Gastrocnemius medialis (tissue), 4 donors: Measurements from ENCODE around the gene LRRC56. TPM values are rescaled to one million over a fixed set of nuclear protein-coding genes. Genes with fewer than 3 reads are reported as not detected.

Source experiments
- ATAC-seq, 2 donors: fragments of 150-250 bp; one replicate each; pipeline ENCODE4 v1.9.1; 2016
- DNase-seq, 2 donors: peaks; one replicate each; pipeline ENCODE4 v3.0.0-alpha.2; 2019
- H3K27ac ChIP-seq, 4 donors: fragments of 200-600 bp; sonication (generic); 1 replicate in 1 of 4; 2 replicates in 3 of 4; pipeline ENCODE4 v1.5.1; 2016 to 2018; ENCODE audit warnings: mild to moderate bottlenecking in 2 of 4, moderate library complexity in 1 of 4
- H3K27me3 ChIP-seq, 3 donors: fragments of 200-600 bp; sonication (generic) in 2 of 3; 1 replicate in 1 of 3; 2 replicates in 2 of 3; pipeline versions ENCODE4 v1.5.1 to v1.6.0; 2016 to 2019; ENCODE audit warnings: mild to moderate bottlenecking in 1 of 3, moderate library complexity in 1 of 3
- H3K36me3 ChIP-seq, 2 donors: fragments of 200-600 bp; sonication (generic) in 1 of 2; one replicate each; pipeline ENCODE4 v1.5.1; 2017 to 2018
- H3K4me1 ChIP-seq, 2 donors: fragments of 200-600 bp; sonication (generic) in 1 of 2; one replicate each; pipeline ENCODE4 v1.5.1; 2016 to 2017; ENCODE audit warnings: mild to moderate bottlenecking in 2 of 2
- H3K4me3 ChIP-seq, 4 donors: fragments of 200-600 bp; sonication (generic) in 3 of 4; 1 replicate in 1 of 4; 2 replicates in 3 of 4; pipeline ENCODE4 v1.5.1; 2016 to 2019; ENCODE audit warnings: mild to moderate bottlenecking in 2 of 4
- H3K9me3 ChIP-seq, 3 donors: fragments of 200-600 bp; sonication (generic) in 2 of 3; 1 replicate in 1 of 3; 2 replicates in 2 of 3; pipeline ENCODE4 v1.5.1; 2016 to 2019
- POLR2A ChIP-seq, 2 donors: fragments of 450-650 bp; IDR thresholded peaks; one replicate each; pipeline ENCODE4 v1.6.1; 2017; ENCODE audit warnings: antibody characterized with exemption in 2 of 2, mild to moderate bottlenecking in 2 of 2, moderate library complexity in 2 of 2
- in situ Hi-C, 4 donors: fragments of 200-750 bp; cut with MboI; loops; one replicate each; pipeline versions ENCODE4 v1.15.0 to v1.8.0; 2017; ENCODE audit warnings: low sequenced_read_pairs in 4 of 4
- intact Hi-C: fragments of 100-400 bp; cut with DNase I; formaldehyde crosslinking; loops from one replicate; pipeline ENCODE4 v1.15.1; 2023; ENCODE audit warnings: low total_unique reads
- total RNA-seq, 4 donors: library from RNA; depleted of rRNA; stranded (reverse); fragments of >200 nt; gene quantifications; one replicate each; pipeline versions ENCODE4 v1.1.0 to v1.2.3, GENCODE V29; 2016
- TF ChIP-seq, protein P1 (sequence below), 5 experiments: fragments of 450-650 bp in 3 of 5; fragments of 200-600 bp in 2 of 5; sonication (generic) in 2 of 5; IDR thresholded peaks in 4 of 5; conservative IDR thresholded peaks in 1 of 5; 1 replicate in 4 of 5; 2 replicates in 1 of 5; pipeline ENCODE4 v1.5.1; 2016 to 2019; ENCODE audit warnings: antibody characterized with exemption in 5 of 5, mild to moderate bottlenecking in 3 of 5, moderate library complexity in 3 of 5

Gene LRRC56
- total RNA-seq, 4 donors from 2014 or later, result 0.29 to 0.36 TPM; not detected in 2

DNA sequence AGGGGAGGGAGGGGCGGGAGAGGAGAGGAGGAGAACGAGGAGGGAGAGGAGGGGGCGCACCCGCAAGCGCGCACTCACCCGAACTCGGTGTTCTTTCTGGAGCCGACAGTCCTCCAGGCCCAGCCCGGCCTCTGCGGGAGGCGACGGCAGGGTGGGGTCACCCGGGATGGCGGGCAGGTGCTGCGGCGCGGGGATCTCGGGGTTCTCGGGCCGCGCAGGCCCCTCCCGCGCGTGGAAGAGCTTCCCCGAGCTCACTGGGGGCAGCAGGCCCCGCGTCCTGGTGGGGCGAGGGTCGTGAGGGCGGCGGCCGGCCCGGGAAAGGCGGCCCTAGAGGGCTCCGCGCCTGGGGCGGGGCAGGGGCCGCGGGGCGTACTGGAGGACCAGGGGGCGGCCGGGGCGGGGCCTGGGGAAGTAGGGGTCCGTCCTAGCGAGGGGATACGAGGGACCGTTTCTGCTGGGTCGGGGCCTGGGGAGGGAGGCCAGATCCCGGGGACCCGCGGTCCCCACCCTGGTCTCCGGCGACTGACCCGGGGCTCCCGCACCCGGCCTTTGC is 18.0 kb downstream of the LRRC56 start:
- DNase-seq, result no peak
- TF ChIP-seq, protein P1, sequence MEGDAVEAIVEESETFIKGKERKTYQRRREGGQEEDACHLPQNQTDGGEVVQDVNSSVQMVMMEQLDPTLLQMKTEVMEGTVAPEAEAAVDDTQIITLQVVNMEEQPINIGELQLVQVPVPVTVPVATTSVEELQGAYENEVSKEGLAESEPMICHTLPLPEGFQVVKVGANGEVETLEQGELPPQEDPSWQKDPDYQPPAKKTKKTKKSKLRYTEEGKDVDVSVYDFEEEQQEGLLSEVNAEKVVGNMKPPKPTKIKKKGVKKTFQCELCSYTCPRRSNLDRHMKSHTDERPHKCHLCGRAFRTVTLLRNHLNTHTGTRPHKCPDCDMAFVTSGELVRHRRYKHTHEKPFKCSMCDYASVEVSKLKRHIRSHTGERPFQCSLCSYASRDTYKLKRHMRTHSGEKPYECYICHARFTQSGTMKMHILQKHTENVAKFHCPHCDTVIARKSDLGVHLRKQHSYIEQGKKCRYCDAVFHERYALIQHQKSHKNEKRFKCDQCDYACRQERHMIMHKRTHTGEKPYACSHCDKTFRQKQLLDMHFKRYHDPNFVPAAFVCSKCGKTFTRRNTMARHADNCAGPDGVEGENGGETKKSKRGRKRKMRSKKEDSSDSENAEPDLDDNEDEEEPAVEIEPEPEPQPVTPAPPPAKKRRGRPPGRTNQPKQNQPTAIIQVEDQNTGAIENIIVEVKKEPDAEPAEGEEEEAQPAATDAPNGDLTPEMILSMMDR (IDR thresholded peaks at IDR 0.05 in 4 of 5, conservative IDR thresholded peaks at IDR 0.05 in 1 of 5), result no peak
- TF ChIP-seq POLR2A (IDR thresholded peaks at IDR 0.05), result no peak
- no peaks in the 10 kb centered on the region for H3K9me3 ChIP-seq
- no peak overlapping the region for H3K27ac ChIP-seq
- no peaks in the 10 kb centered on the region for H3K36me3 ChIP-seq
- intact Hi-C loops, result loop anchor here (1.0 kb wide), 1 partner anchor 168 kb away; no protein-coding TSS in a partner anchor
- in situ Hi-C loops, result loop anchor here (25.0 kb wide), 2 partner anchors 157 to 182 kb away; partner anchors contain the start of genes EPS8L2 (in 3 of the 4) and TALDO1 (in 1 of the 4)
- H3K27me3 ChIP-seq, result peaks cover 50 to 56% (median 55%) of the 10 kb centered on the region in 3 donors
- H3K4me3 ChIP-seq, result peak overlapping the region in 2 of 4 donors; percentile 5 to 24
- ATAC-seq, result peak in 1 of 2 donors; percentile 11
- peaks cover 12 to 13% of the 10 kb centered on the region in 2 donors for H3K4me1 ChIP-seq

DNA sequence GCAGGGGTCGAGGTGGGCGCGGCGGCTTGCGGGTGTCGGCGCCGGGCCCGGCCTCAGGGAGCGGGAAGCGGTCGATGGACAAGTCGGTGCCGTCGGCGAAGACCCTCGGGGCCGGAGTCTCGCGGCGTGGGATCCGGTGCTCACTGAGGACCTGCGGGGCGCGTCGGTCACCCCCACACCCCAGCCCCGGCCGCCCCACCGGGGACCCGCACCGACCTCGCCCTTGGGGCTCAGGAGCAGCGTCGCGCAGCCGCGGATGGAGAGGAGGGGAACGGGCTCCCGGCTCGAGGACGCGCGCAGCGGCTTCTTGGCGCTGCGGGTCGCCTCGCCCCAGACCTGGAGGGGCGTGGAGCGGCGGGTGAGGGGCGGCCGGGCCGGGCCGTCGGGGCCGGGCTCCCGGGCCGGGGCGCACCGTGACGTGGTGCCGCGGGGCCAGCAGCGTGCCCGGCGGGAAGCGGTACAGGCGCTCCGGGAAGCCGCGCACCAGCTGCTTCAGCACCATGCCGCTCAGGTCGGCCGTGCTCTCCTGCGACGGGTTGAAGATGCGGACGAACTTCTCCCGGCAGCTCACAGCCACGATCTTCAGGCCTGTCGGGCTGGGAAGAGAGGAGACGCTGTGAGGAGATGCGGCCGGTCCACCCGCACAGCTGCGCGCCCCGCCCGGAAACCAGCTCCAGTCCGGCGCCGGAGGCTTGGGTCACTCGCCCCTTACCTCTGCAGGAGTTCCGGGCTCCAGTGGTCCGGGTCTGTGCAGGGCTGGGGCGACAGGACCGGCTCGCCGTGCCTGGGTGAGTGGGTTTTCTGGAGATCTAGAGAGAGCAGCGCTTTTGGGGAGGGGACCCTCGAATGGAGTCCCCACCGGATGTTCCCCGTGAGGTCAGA is 18.7 kb downstream of the LRRC56 start:
- H3K27ac ChIP-seq, result no peak overlapping the region
- H3K4me1 ChIP-seq, result peaks cover 14 to 15% of the 10 kb centered on the region in 2 donors
- no peaks in the 10 kb centered on the region for H3K9me3 ChIP-seq
- TF ChIP-seq, protein P1 (IDR thresholded peaks at IDR 0.05 in 4 of 5, conservative IDR thresholded peaks at IDR 0.05 in 1 of 5), result no peak
- TF ChIP-seq POLR2A (IDR thresholded peaks at IDR 0.05), result no peak
- in situ Hi-C loops, result loop anchor here (25.0 kb wide), 2 partner anchors 156 to 181 kb away; partner anchors contain the start of genes EPS8L2 (in 3 of the 4) and TALDO1 (in 1 of the 4)
- ATAC-seq (no peak), DNase-seq (no peak)
- intact Hi-C loops, result loop anchor here (1.0 kb wide), 1 partner anchor 167 kb away; no protein-coding TSS in a partner anchor
- no peaks in the 10 kb centered on the region for H3K36me3 ChIP-seq
- peaks cover 50 to 56% (median 55%) of the 10 kb centered on the region in 3 donors for H3K27me3 ChIP-seq
- H3K4me3 ChIP-seq, result no peak overlapping the region

DNA sequence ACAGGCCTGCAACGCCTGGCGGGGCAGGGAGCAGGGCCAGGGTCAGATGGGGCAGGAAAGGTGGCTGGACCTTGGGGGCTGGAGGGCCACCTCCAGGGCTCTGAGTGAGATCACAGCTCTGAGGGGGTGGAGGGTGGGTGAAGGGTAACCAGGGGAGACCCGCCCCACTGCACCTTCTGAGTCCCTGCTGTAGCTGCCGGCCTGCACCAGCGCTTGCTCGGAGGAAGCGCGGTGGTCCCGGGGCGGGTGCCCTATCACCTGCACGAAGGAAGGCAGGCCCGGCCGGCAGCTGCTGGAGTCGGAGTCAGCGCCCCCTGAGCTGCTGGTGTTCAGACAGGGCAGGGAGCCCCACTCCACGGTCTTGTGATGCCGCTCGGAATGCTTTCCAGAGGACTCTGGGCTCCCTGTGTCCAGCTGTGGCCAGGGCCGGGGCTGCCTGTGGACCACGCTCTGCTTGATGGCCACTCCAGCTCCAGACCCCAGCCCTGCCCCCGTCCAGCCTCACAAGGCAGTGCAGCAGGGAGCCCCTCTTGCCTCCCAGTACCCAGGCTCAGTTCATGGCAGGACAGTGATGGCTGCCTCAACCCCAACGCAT is 19.4 kb downstream of the LRRC56 start:
- DNase-seq, result no peak
- no peaks in the 10 kb centered on the region for H3K9me3 ChIP-seq
- TF ChIP-seq, protein P1 (IDR thresholded peaks at IDR 0.05 in 4 of 5, conservative IDR thresholded peaks at IDR 0.05 in 1 of 5), result no peak
- TF ChIP-seq POLR2A (IDR thresholded peaks at IDR 0.05), result no peak
- no peak for ATAC-seq
- no peaks in the 10 kb centered on the region for H3K36me3 ChIP-seq
- no peak overlapping the region for H3K4me3 ChIP-seq
- H3K4me1 ChIP-seq, result peaks cover 14 to 18% of the 10 kb centered on the region in 2 donors
- H3K27me3 ChIP-seq, result peaks cover 50 to 56% (median 53%) of the 10 kb centered on the region in 3 donors
- no peak overlapping the region for H3K27ac ChIP-seq
- in situ Hi-C loops (loop anchor here (25.0 kb wide), 2 partner anchors 156 to 181 kb away; partner anchors contain the start of genes EPS8L2 (in 3 of the 4) and TALDO1 (in 1 of the 4)), intact Hi-C loops (no loop called here)

DNA sequence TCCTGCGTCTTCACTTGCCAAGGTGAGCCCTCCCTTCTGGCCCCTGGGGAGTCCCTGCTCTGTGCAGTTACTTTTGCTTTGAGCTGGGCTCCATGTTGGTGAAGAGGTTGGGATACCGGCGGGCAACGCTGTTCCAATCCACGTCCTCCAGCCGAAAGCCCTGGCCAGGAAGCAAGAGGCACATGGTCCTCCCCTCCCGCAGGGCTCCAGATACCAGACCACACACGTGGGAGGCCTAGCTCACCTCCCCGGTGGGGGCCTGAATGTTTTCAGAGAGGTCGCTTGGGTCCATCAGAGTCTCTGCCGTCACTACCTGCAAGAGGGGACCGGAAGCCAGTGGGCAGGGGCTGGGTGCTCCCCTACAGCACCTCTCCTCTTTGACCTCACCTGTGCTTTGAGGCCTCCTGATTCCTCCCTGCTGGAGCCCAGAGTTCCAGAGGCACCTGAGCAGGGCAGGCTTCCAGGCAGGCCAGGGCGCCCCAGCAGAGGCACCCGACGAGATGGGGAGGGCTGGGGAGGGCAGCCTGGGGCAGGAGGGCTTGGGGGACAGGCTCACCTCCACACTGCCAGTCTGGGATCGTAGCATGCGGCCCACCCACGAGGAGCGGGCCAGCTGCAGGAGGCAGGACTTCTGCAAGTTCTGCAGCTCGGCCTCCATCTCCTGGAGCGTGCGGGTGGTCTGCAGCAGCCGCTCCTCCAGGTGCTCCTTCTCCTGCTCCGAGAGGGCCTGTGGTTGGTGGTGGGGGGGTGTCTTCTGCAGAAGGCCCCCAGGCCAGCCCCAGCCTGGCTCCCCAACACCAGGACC is 20.2 kb downstream of the LRRC56 start:
- Histone ChIP-seq H3K4me3 (no peak overlapping the region), H3K9me3 (no peaks in the 10 kb centered on the region), H3K27ac (no peak overlapping the region), H3K27me3 (peaks cover 50 to 54% (median 52%) of the 10 kb centered on the region in 3 donors), H3K4me1 (peaks cover 14 to 18% of the 10 kb centered on the region in 2 donors), H3K36me3 (no peaks in the 10 kb centered on the region)
- intact Hi-C loops, result no loop called here
- DNase-seq (no peak), ATAC-seq (no peak)
- in situ Hi-C loops, result loop anchor here (25.0 kb wide), 2 partner anchors 155 to 180 kb away; partner anchors contain the start of genes EPS8L2 (in 3 of the 4) and TALDO1 (in 1 of the 4)
- TF ChIP-seq, protein P1 (IDR thresholded peaks at IDR 0.05 in 4 of 5, conservative IDR thresholded peaks at IDR 0.05 in 1 of 5), result no peak
- no peak for TF ChIP-seq POLR2A (IDR thresholded peaks at IDR 0.05)
